ENCODE measurements around the gene CTNND2.

Gene CTNND2

GRCh38 chr5:10994091-10994986, 909.9 kb downstream of the CTNND2 start:
- Mint-ChIP-seq H3K36me3 (ENCODE audit: low read depth) (no peaks in the 10 kb centered on the region), H3K4me3 (no peak overlapping the region), H3K9me3 (no peaks in the 10 kb centered on the region), H3K4me1 (no peaks in the 10 kb centered on the region), H3K27ac (no peak overlapping the region), H3K27me3 (peaks cover 3% of the 10 kb centered on the region)
- ATAC-seq (no peak), DNase-seq (no peak)

GRCh38 chr5:10990634-10991033, 913.6 kb downstream of the CTNND2 start:
- Mint-ChIP-seq H3K4me3 (no peak overlapping the region), H3K27ac (no peak overlapping the region), H3K9me3 (no peaks in the 10 kb centered on the region), H3K36me3 (ENCODE audit: low read depth) (no peaks in the 10 kb centered on the region), H3K27me3 (peaks cover 22% of the 10 kb centered on the region), H3K4me1 (peaks cover 8% of the 10 kb centered on the region)
- ATAC-seq (no peak), DNase-seq (no peak)

- H3K4me3 Mint-ChIP-seq, result no peak overlapping the region
- H3K4me1 Mint-ChIP-seq, result peaks cover 8% of the 10 kb centered on the region
- no peaks in the 10 kb centered on the region for H3K9me3 Mint-ChIP-seq
- no peak overlapping the region for H3K27ac Mint-ChIP-seq
- peaks cover 20% of the 10 kb centered on the region for H3K27me3 Mint-ChIP-seq
- no peak for ATAC-seq
- no peaks in the 10 kb centered on the region for H3K36me3 Mint-ChIP-seq (ENCODE audit: low read depth)
- DNase-seq, result no peak
Measured at GRCh38 chr5:10989577-10990263, 914.5 kb downstream of the CTNND2 start.

GRCh38 chr5:10988622-10989021, 915.6 kb downstream of the CTNND2 start:
- Mint-ChIP-seq H3K36me3 (ENCODE audit: low read depth) (no peaks in the 10 kb centered on the region), H3K27me3 (peaks cover 20% of the 10 kb centered on the region), H3K4me1 (peaks cover 8% of the 10 kb centered on the region), H3K9me3 (no peaks in the 10 kb centered on the region), H3K27ac (no peak overlapping the region), H3K4me3 (no peak overlapping the region)
- ATAC-seq (no peak), DNase-seq (no peak)

- Mint-ChIP-seq H3K36me3 (ENCODE audit: low read depth) (no peaks in the 10 kb centered on the region), H3K9me3 (no peaks in the 10 kb centered on the region), H3K4me1 (peaks cover 8% of the 10 kb centered on the region), H3K27ac (no peak overlapping the region), H3K27me3 (peaks cover 20% of the 10 kb centered on the region), H3K4me3 (no peak overlapping the region)
- peak; percentile 77 for DNase-seq
- peak; percentile 71 for ATAC-seq
Measured at GRCh38 chr5:10987925-10988504, 916.2 kb downstream of the CTNND2 start.

- no peak overlapping the region for H3K4me3 Mint-ChIP-seq
- peaks cover 20% of the 10 kb centered on the region for H3K27me3 Mint-ChIP-seq
- H3K4me1 Mint-ChIP-seq, result peaks cover 8% of the 10 kb centered on the region
- DNase-seq, result no peak
- ATAC-seq, result no peak
- no peak overlapping the region for H3K27ac Mint-ChIP-seq
- H3K36me3 Mint-ChIP-seq (ENCODE audit: low read depth), result no peaks in the 10 kb centered on the region
- no peaks in the 10 kb centered on the region for H3K9me3 Mint-ChIP-seq
Measured at GRCh38 chr5:10987276-10987924, 916.8 kb downstream of the CTNND2 start.

GRCh38 chr5:10985721-10986110, 918.5 kb downstream of the CTNND2 start:
- H3K4me1 Mint-ChIP-seq, result peaks cover 8% of the 10 kb centered on the region
- no peaks in the 10 kb centered on the region for H3K9me3 Mint-ChIP-seq
- no peak overlapping the region for H3K4me3 Mint-ChIP-seq
- DNase-seq (no peak), ATAC-seq (no peak)
- peaks cover 20% of the 10 kb centered on the region for H3K27me3 Mint-ChIP-seq
- H3K36me3 Mint-ChIP-seq (ENCODE audit: low read depth), result no peaks in the 10 kb centered on the region
- H3K27ac Mint-ChIP-seq, result no peak overlapping the region

GRCh38 chr5:10985091-10985720, 919.0 kb downstream of the CTNND2 start:
- no peak overlapping the region for H3K4me3 Mint-ChIP-seq
- H3K9me3 Mint-ChIP-seq, result no peaks in the 10 kb centered on the region
- DNase-seq (no peak), ATAC-seq (no peak)
- peaks cover 8% of the 10 kb centered on the region for H3K4me1 Mint-ChIP-seq
- peaks cover 20% of the 10 kb centered on the region for H3K27me3 Mint-ChIP-seq
- H3K27ac Mint-ChIP-seq, result no peak overlapping the region
- H3K36me3 Mint-ChIP-seq (ENCODE audit: low read depth), result no peaks in the 10 kb centered on the region

GRCh38 chr5:10984021-10984715, 920.1 kb downstream of the CTNND2 start:
- H3K27ac Mint-ChIP-seq, result no peak overlapping the region
- peaks cover 8% of the 10 kb centered on the region for H3K4me1 Mint-ChIP-seq
- peaks cover 20% of the 10 kb centered on the region for H3K27me3 Mint-ChIP-seq
- H3K36me3 Mint-ChIP-seq (ENCODE audit: low read depth), result no peaks in the 10 kb centered on the region
- DNase-seq (no peak), ATAC-seq (no peak)
- H3K9me3 Mint-ChIP-seq, result no peaks in the 10 kb centered on the region
- no peak overlapping the region for H3K4me3 Mint-ChIP-seq

- Mint-ChIP-seq H3K4me1 (no peaks in the 10 kb centered on the region), H3K9me3 (no peaks in the 10 kb centered on the region), H3K4me3 (no peak overlapping the region), H3K36me3 (ENCODE audit: low read depth) (no peaks in the 10 kb centered on the region), H3K27me3 (peaks cover 12% of the 10 kb centered on the region), H3K27ac (no peak overlapping the region)
- no peak for DNase-seq
- ATAC-seq, result no peak
Measured at GRCh38 chr5:10982626-10983025, 921.6 kb downstream of the CTNND2 start.

- no peak overlapping the region for H3K27ac Mint-ChIP-seq
- ATAC-seq (no peak), DNase-seq (no peak)
- H3K4me3 Mint-ChIP-seq, result no peak overlapping the region
- no peaks in the 10 kb centered on the region for H3K4me1 Mint-ChIP-seq
- peaks cover 8% of the 10 kb centered on the region for H3K27me3 Mint-ChIP-seq
- H3K36me3 Mint-ChIP-seq (ENCODE audit: low read depth), result no peaks in the 10 kb centered on the region
- H3K9me3 Mint-ChIP-seq, result no peaks in the 10 kb centered on the region
Measured at GRCh38 chr5:10981932-10982331, 922.3 kb downstream of the CTNND2 start.

- Mint-ChIP-seq H3K27ac (no peak overlapping the region), H3K27me3 (no peaks in the 10 kb centered on the region), H3K9me3 (no peaks in the 10 kb centered on the region), H3K4me3 (no peak overlapping the region), H3K36me3 (ENCODE audit: low read depth) (no peaks in the 10 kb centered on the region), H3K4me1 (no peaks in the 10 kb centered on the region)
- ATAC-seq (no peak), DNase-seq (no peak)
Measured at GRCh38 chr5:10977011-10977410, 927.2 kb downstream of the CTNND2 start.

- no peak for DNase-seq
- no peaks in the 10 kb centered on the region for H3K4me1 Mint-ChIP-seq
- H3K9me3 Mint-ChIP-seq, result no peaks in the 10 kb centered on the region
- H3K36me3 Mint-ChIP-seq (ENCODE audit: low read depth), result no peaks in the 10 kb centered on the region
- H3K27ac Mint-ChIP-seq, result peak overlapping the region; percentile 52
- no peak overlapping the region for H3K4me3 Mint-ChIP-seq
- no peak for ATAC-seq
- H3K27me3 Mint-ChIP-seq, result no peaks in the 10 kb centered on the region
Measured at GRCh38 chr5:10975945-10976344, 928.3 kb downstream of the CTNND2 start.

GRCh38 chr5:10974850-10975249, 929.4 kb downstream of the CTNND2 start:
- H3K27ac Mint-ChIP-seq, result no peak overlapping the region
- H3K9me3 Mint-ChIP-seq, result no peaks in the 10 kb centered on the region
- H3K36me3 Mint-ChIP-seq (ENCODE audit: low read depth), result no peaks in the 10 kb centered on the region
- no peaks in the 10 kb centered on the region for H3K4me1 Mint-ChIP-seq
- DNase-seq (no peak), ATAC-seq (no peak)
- H3K27me3 Mint-ChIP-seq, result no peaks in the 10 kb centered on the region
- H3K4me3 Mint-ChIP-seq, result no peak overlapping the region

All from activated naive CD8-positive, alpha-beta T cell treated with anti-CD3 and anti-CD28 coated beads, Interleukin-2, amount 50 U/mL, for 24 hours (primary cell).